K562 (cell line): ENCODE results near the gene PSMD2. TPM values are rescaled to one million over a fixed set of nuclear protein-coding genes. Genes with fewer than 3 reads are reported as not detected.
A peak's percentile ranks its signal among the peaks of the same experiment; 100 is the strongest.

Source experiments
- CBX3 ChIP-seq, 2 experiments: IDR thresholded peaks; 1 replicate in 1 of 2; 2 replicates in 1 of 2; pipeline ENCODE4 v1.6.1; 2012; ENCODE audit warnings: inconsistent platforms in 2 of 2, low read length in 2 of 2, borderline replicate concordance in 1 of 2, control low read depth in 1 of 2
- CEBPG ChIP-seq, 3 experiments: fragments of 200-800 bp in 1 of 3; sonication (Bioruptor generic) in 1 of 3; sonication (generic) in 1 of 3; formaldehyde crosslinking in 1 of 3; IDR thresholded peaks in 2 of 3; conservative IDR thresholded peaks in 1 of 3; 2 replicates each; pipeline versions ENCODE4 v1.6.1 to v1.8.0; 2016 to 2022; ENCODE audit warnings: missing compliant biosample characterization in 2 of 3, missing genetic modification characterization in 2 of 3, mild to moderate bottlenecking in 1 of 3, missing genetic modification reagents in 1 of 3
- MIER1 ChIP-seq: fragments of 450-650 bp; IDR thresholded peaks from 2 replicates; pipeline ENCODE4 v1.6.1; 2016; ENCODE audit warnings: antibody characterized with exemption, mild to moderate bottlenecking, low read depth
- MNT ChIP-seq, 2 experiments: fragments of 450-650 bp; conservative IDR thresholded peaks; 2 replicates each; pipeline ENCODE4 v1.6.1; 2017; ENCODE audit warnings: mild to moderate bottlenecking in 2 of 2, moderate library complexity in 2 of 2
- PBX2 ChIP-seq, 2 experiments: IDR thresholded peaks in 1 of 2; conservative IDR thresholded peaks in 1 of 2; 2 replicates each; pipeline ENCODE4 v1.6.1; 2016; ENCODE audit warnings: low read depth in 2 of 2, mild to moderate bottlenecking in 1 of 2, missing compliant biosample characterization in 1 of 2, missing genetic modification characterization in 1 of 2, moderate library complexity in 1 of 2
- PKNOX1 ChIP-seq: fragments of 450-650 bp; IDR thresholded peaks from 2 replicates; pipeline ENCODE4 v1.6.1; 2016
- SMC3 ChIP-seq: conservative IDR thresholded peaks from 2 replicates; pipeline ENCODE4 v1.6.1; 2011; ENCODE audit warnings: low read depth, low read length, improper control_type of control experiment; ENCODE audit not compliant: insufficient read depth
- TEAD4 ChIP-seq, 2 experiments: sonication (generic) in 1 of 2; formaldehyde crosslinking in 1 of 2; IDR thresholded peaks; 2 replicates each; pipeline versions ENCODE4 v1.6.1 to v1.8.0; 2012 to 2022; ENCODE audit warnings: borderline replicate concordance in 1 of 2, inconsistent platforms in 1 of 2, low read length in 1 of 2, mild to moderate bottlenecking in 1 of 2, missing genetic modification reagents in 1 of 2
- TFAP4 ChIP-seq: sonication (generic); formaldehyde crosslinking; IDR thresholded peaks from 2 replicates; pipeline ENCODE4 v1.8.0; 2022; ENCODE audit warnings: missing genetic modification reagents, mild to moderate bottlenecking, moderate library complexity, borderline replicate concordance
- TOE1 ChIP-seq, 2 experiments: fragments of 450-650 bp in 1 of 2; sonication (generic) in 1 of 2; formaldehyde crosslinking in 1 of 2; IDR thresholded peaks; 2 replicates each; pipeline versions ENCODE4 v1.7.1 to v1.8.0; 2016 to 2022; ENCODE audit warnings: borderline replicate concordance in 2 of 2, mild to moderate bottlenecking in 2 of 2, antibody characterized with exemption in 1 of 2, inconsistent platforms in 1 of 2, low read depth in 1 of 2, missing genetic modification reagents in 1 of 2, moderate library complexity in 1 of 2
- USF2 ChIP-seq: sonication (generic); formaldehyde crosslinking; IDR thresholded peaks from 2 replicates; pipeline ENCODE4 v1.5.0; 2020; ENCODE audit warnings: missing genetic modification reagents
- ZBTB17 ChIP-seq: fragments of 450-650 bp; formaldehyde crosslinking; IDR thresholded peaks from 2 replicates; pipeline ENCODE4 v1.4.0; 2020; ENCODE audit warnings: mild to moderate bottlenecking
- ZBTB43 ChIP-seq: sonication (generic); formaldehyde crosslinking; IDR thresholded peaks from 2 replicates; pipeline ENCODE4 v1.8.0; 2023; ENCODE audit warnings: mild to moderate bottlenecking, missing genetic modification reagents
- polyA plus RNA-seq, 8 experiments: library from polyadenylated mRNA; depleted of rRNA in 4 of 8; stranded (reverse) in 5 of 8; unstranded in 3 of 8; fragments of >200 nt; fragmentation: Nextera tagmentation in 2 of 8; fragmentation: Illumina TruSeq in 1 of 8; extraction: Ambion mirVana in 2 of 8; extraction: Trizol in 1 of 8; gene quantifications; 2 replicates each; pipeline versions ENCODE4 v1.2.1 to v1.2.3, GENCODE V29; 2011 to 2014; ENCODE audit warnings: inconsistent platforms in 1 of 8, missing spikeins in 1 of 8
- total RNA-seq, 7 experiments: library from RNA; depleted of rRNA in 6 of 7; stranded (reverse); fragments of >200 nt in 6 of 7; fragmentation: Illumina TruSeq in 2 of 7; extraction: Trizol in 2 of 7; gene quantifications; 2 replicates each; pipeline versions ENCODE4 v1.2.1 to v1.2.3, GENCODE V29; 2011 to 2021; ENCODE audit warnings: low replicate concordance in 1 of 7

PSMD2 gene
- total and polyA plus RNA-seq, 9 of the 15 experiments (the other 6 are each of a cell fraction or from before 2014, with no cell fraction given) = 152 to 484 (median 295) TPM

- TF ChIP-seq USF2 = peak; percentile 74
- TF ChIP-seq MNT (conservative IDR thresholded peaks at IDR 0.05) = peak in 1 of 2 experiments; percentile 52; a peak in 2 of 4 replicates
- peak; percentile 54; the same call in 1 of the 2 replicates for TF ChIP-seq SMC3
- TF ChIP-seq ZBTB17 (CRISPR knock-in tag) = no peak
- peak; percentile 72 for TF ChIP-seq PBX2 (CRISPR knock-in tag; IDR thresholded peaks at IDR 0.05; ENCODE audit: low read depth)
- TF ChIP-seq PBX2 (tag; conservative IDR thresholded peaks at IDR 0.05; ENCODE audit: low read depth) = peak; percentile 93
- peak in 1 of 2 experiments; percentile 55; a peak in 1 of 3 replicates for TF ChIP-seq CBX3 (IDR thresholded peaks at IDR 0.05; ENCODE audit: borderline replicate concordance in 1 of 2, low read length in 2 of 2)
- peak; percentile 99 for TF ChIP-seq TFAP4 (CRISPR knock-in tag)
- 0 out of 2 replicates have a peak, but pooled peaks have one; percentile 29 for TF ChIP-seq ZBTB43
- 0 out of 2 replicates have a peak, but pooled peaks have one; percentile 11 for TF ChIP-seq TEAD4 (IDR thresholded peaks at IDR 0.05; ENCODE audit: low read length)
- TF ChIP-seq TEAD4 (CRISPR knock-in tag; IDR thresholded peaks at IDR 0.05; ENCODE audit: borderline replicate concordance) = no peak
- TF ChIP-seq TOE1 (IDR thresholded peaks at IDR 0.05; ENCODE audit: borderline replicate concordance) = peak; percentile 56; the same call in 1 of the 2 replicates
- no peak for TF ChIP-seq TOE1 (CRISPR knock-in tag; IDR thresholded peaks at IDR 0.05; ENCODE audit: borderline replicate concordance, low read depth)
- no peak for TF ChIP-seq CEBPG (CRISPR knock-in tag; IDR thresholded peaks at IDR 0.05)
- 0 out of 4 replicates have a peak, but pooled peaks of 1 of the 2 experiments have one; percentile 11 for TF ChIP-seq CEBPG (tag; conservative IDR thresholded peaks at IDR 0.05 in 1 of 2, IDR thresholded peaks at IDR 0.05 in 1 of 2)
- TF ChIP-seq PKNOX1 = peak; percentile 97
- TF ChIP-seq MIER1 = no peak
Measured at GRCh38 chr3:184345317-184346144, 46.5 kb downstream of the PSMD2 start (continued).
